ENCODE measurements around the gene MEIOSIN.
A peak's percentile ranks its signal among the peaks of the same experiment; 100 is the strongest.
"Not testable (repeated sequence)": the region's sequence is repeated elsewhere in the genome, so short reads cannot be mapped to it uniquely, and the experiment has no call there.

MEIOSIN gene, protein sequence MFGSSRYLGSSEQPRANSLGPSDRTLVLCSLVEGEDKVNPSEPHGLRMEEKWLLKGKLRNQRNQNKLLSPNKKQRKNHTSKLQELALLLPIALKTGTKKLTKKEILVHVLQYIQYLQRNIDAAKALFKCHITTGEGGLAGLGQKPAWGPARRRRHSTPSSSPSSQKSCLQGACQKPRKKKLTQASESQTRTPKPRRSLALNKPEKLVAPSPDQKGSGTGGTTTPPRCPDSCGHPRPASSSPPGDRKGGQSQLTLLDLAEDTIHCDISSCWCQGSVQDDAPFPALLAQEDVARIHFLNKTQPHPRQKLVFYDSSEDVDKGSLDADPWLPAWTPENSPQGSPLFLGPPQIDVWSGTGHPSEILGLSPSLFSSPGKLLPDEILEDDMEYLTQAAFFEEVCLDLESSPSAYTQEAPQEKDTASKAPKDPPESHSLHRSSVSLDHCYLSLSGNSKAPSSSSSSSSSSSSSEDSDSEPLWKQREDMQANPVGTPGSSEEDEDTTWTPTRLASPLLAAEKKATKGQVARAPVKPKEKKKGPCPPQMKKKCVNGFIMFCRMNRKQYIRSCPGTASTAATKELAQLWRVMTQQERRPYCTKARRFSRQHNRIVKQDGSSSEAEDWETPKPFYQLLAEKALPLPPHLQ

GRCh38 chr19:45733160-45733810 lies at the start of gene MEIOSIN:
MEIOSIN (plus strand) TSS chr19:45733439; CDS start chr19:45735377, 1,938 bp downstream.
- no peak for DNase-seq (ENCODE audit: low read depth in 2 of 2)

GRCh38 chr19:45685045-45685444 lies 48.2 kb upstream of the MEIOSIN start:
- DNase-seq (ENCODE audit: low read depth in 2 of 2): not testable (repeated sequence)

DNA sequence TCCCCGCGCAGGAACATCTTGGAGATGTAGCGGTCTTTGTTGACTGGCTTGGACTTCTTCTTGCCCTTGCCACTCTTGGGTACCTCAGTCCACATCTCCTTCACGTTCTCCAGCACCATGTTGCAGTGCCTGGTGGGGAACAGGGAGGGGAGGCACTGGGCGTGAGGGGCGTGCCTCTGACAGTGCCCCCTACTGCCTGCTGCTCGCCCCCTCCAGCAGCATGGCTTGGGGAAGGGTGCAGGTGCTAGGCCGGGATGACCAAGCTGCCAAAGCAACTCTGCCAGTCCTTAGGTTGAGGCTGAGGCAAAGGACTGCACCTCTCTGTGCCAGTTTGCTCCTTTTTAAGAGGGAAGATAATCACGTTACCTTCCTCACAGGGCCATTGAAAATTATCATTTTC lies 45.6 kb upstream of the MEIOSIN start:
- DNase-seq (ENCODE audit: low read depth in 2 of 2): no peak

GRCh38 chr19:45691516-45692186 lies 41.6 kb upstream of the MEIOSIN start, which contains the start of gene SNRPD2:
SNRPD2 (minus strand) TSS chr19:45691953; CDS start chr19:45691888, 65 bp downstream.
- peak; percentile 87 to 88 for DNase-seq (ENCODE audit: low read depth in 2 of 2)

DNA sequence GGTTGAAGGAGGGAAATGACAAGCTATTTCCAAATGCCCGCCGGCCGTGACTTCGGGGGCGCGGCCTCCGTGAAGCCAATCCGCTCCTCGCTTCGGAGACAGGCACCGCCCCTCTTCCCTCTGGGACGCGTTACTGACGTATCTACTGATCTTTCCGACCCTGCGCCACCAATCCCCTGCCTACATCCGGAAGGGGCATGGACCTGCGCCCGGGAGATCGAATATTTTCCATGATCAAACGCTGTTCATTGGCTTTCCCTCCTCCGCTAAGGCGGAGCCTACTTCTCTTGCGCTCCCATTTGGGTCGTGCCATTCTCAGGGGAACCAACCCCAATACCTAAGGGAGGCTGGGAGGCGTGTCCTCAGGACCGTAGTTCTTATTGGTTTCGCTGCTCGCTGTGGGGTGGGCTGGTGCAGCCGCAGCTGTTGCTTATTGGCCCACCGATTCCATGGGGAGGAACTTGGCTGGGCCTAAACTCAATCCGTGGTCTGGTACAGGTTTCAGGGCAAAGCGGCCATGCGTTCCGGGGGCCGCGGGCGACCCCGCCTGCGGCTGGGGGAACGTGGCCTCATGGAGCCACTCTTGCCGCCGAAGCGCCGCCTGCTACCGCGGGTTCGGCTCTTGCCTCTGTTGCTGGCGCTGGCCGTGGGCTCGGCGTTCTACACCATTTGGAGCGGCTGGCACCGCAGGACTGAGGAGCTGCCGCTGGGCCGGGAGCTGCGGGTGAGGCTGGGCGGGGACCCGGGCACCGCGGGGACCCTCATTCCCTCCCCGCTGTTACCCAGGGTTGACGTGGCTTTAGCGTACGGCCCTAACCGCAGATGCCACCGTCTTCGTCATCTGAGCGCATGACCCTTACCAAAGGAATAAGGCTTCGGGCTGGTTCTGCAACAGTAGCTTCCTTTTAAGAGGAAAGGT lies 40.8 kb upstream of the MEIOSIN start, which contains the start of gene QPCTL:
QPCTL (plus strand) TSS at position 480 of the 919 bp plus-strand sequence; CDS start at position 518, 38 bp downstream.
- DNase-seq (ENCODE audit: low read depth in 2 of 2): peak; percentile 90 to 97

DNA sequence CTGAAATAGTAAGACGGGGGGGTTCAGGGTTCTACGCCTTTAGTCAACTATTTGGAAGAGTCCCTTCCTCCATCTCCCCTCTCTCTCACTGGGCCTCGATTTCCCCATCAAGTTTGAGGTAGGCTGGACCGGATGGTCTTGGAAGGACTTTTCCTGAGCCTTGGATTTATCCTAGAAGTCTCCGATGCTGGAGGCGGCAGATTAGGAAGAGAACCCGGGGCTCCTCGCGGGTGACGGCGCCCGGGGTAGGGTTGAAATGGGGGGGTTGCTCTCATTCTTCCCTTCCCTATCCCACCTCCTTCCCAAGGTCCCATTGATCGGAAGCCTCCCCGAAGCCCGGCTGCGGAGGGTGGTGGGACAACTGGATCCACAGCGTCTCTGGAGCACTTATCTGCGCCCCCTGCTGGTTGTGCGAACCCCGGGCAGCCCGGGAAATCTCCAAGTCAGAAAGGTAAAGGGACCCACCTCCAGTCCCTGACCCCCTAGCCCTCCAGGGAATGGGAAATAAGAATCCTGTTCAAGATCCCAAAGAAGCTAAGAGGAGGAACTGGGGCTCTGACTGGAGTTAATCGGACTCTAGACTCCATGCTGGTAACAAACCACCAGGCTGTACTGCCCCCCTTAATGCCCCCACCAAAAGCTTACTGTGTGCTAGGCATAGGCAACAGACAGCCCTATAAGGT lies 40.0 kb upstream of the MEIOSIN start:
- DNase-seq (ENCODE audit: low read depth in 2 of 2): peak; percentile 56 to 82

DNA sequence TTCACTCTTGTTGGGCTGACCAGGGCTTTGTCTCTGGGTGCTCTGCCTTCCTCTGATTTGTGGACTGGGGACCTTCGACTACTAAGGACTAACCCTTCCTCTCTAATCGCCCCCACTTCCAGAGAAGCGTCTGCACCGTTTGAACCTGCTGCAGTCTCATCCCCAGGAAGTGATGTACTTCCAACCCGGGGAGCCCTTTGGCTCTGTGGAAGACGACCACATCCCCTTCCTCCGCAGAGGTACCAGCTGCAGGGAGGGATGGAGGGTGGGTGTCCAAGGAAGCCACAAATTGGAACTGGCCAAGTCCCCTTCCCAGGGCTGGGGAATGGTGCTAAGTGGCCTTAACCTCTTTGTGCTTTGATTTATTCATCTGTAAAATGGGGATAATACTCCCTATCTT lies 31.6 kb upstream of the MEIOSIN start:
- no peak for DNase-seq (ENCODE audit: low read depth in 2 of 2)

GRCh38 chr19:45705115-45705514 lies 28.1 kb upstream of the MEIOSIN start:
- DNase-seq (ENCODE audit: low read depth in 2 of 2): no peak

- DNase-seq (ENCODE audit: low read depth in 2 of 2): no peak
Measured at GRCh38 chr19:45705710-45706415, 27.4 kb upstream of the MEIOSIN start.

DNA sequence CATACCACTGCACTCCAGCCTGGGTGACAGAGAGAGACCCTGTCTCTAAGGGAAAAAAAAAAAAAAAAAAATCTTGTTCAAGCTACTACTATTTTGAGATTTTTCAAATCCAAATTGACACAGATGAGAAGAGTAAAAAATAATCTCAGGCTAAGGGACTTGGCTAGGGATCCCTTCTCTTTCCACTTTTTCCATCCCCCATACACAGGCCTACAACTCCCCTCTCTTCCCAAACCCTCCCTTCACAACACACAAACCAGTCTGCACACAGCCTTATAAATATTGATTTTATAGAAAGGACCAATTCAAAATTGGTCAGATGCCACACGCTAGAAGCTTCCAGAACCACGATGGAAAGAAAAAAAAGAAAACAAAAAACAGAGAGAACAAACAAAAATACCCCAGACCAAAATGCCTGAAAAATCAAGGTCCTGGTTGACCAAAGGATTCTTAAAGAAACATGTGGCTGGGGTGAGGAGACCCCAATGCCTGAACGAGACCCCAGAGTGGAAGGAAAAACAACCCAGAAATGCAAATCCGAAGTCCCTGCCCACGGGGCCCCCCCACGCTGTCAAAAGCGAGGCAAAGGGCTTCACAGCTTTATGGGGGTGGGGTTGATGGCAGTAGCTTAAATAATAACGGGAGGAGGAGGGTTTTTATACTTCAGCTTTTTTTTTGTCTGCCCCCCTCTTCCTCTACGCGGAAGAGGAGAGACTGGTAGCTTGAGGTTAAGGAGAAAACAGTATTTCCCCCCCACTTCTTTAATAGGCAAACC lies 22.7 kb upstream of the MEIOSIN start:
- DNase-seq (ENCODE audit: low read depth in 2 of 2): no peak

- DNase-seq (ENCODE audit: low read depth in 2 of 2): no peak
Measured at GRCh38 chr19:45711851-45712698, 21.2 kb upstream of the MEIOSIN start.

DNA sequence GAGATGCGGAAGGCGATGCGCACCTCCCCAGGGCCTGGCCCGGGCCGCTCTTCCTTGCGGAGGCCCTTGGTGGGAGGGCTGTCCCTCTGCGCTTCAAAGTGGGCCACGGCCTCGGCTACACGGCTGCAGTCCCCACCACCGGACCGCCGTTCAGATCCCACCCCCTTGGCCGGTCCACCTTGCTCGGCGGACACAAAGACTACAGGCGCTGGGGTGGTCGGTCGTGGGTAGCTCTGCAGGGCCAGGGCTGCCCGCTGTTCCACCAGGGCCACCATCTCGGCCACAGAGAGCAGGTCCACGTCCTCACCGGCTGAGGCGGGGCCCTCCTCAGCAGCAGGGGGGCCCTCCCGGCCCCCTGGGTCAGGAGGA lies 20.6 kb upstream of the MEIOSIN start:
- DNase-seq (ENCODE audit: low read depth in 2 of 2): no peak

GRCh38 chr19:45713141-45713540 lies 20.1 kb upstream of the MEIOSIN start:
- DNase-seq (ENCODE audit: low read depth in 2 of 2): no peak

DNA sequence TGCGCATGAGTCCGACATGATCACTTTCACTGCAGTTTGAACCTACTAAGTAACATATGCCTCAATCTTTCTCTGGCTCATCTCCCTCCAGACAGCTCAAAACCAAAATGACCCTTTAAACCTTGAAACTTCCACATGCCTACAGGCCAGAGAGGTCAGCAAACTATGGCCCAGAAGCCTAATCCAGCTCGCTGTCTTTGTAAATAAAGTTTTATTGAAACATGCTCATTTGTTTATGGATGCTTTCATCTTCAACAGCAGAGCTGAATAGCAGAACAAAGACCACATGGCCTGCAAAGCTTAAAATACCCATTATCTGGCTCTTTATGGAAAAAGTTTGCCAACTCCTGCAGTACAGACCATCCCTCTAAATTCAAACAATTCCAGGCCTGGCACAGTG lies 18.1 kb upstream of the MEIOSIN start:
- no peak for DNase-seq (ENCODE audit: low read depth in 2 of 2)

- DNase-seq (ENCODE audit: low read depth in 2 of 2): no peak
Measured at GRCh38 chr19:45716359-45717130, 16.7 kb upstream of the MEIOSIN start.

DNA sequence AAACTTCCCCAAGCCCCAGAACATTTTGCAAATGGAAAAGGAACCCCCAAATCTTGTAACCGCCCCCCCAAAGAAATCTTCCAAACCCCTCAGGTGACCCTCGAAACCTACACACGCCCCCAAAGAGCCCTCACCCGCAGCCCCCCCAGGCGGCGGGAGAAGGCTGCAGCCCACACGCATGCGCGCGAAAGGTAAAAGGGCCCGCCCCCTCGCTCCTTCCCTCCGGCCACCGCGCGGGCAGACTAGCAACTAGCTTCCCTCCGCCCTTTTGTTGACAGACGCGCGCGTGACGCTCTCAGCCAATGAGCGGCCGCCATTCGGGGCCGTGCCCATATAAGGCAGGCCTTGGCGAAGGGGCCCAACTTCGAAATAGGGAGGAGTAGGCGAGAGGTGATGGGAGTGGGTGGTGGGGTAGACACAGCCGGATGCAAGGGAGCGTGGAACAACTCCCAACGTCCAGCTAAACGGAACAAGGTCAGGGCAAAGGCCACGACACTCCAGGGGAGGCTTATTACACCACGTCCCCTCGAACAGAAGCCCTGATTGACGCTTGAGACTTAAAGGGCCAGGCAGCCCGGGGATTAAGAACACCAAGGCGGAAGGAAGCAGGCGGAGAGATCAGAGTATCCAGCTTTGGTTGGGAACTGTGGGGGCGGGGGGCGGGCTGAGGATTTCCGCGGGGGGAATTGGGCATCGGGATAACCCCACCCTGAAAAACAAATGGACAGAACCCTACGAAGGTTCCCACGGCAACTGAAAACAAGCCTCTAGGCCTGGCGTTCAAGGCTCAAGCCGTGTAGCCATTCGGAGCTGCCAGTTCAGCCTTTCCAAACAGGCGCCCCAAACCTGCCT lies 15.9 kb upstream of the MEIOSIN start:
- peak; percentile 92 to 96 for DNase-seq (ENCODE audit: low read depth in 2 of 2)

All from stimulated activated CD4-positive, alpha-beta T cell treated with anti-CD3 and anti-CD28 coated beads, Interleukin-12 subunit alpha, Interleukin-12 subunit beta, amount 100 ng/mL, for 24 hours (primary cell).